Stimulated activated CD8-positive, alpha-beta memory T cell treated with anti-CD3 and anti-CD28 coated beads, Interleukin-15, amount 100 ng/mL, for 48 hours (primary cell): Measurements from ENCODE around the gene IRF7.

Source experiments
- DNase-seq, 2 donors: peaks; one replicate each; pipeline ENCODE4 v3.0.0-alpha.2; 2020; ENCODE audit warnings: low read depth in 2 of 2

The IRF7 gene

DNA sequence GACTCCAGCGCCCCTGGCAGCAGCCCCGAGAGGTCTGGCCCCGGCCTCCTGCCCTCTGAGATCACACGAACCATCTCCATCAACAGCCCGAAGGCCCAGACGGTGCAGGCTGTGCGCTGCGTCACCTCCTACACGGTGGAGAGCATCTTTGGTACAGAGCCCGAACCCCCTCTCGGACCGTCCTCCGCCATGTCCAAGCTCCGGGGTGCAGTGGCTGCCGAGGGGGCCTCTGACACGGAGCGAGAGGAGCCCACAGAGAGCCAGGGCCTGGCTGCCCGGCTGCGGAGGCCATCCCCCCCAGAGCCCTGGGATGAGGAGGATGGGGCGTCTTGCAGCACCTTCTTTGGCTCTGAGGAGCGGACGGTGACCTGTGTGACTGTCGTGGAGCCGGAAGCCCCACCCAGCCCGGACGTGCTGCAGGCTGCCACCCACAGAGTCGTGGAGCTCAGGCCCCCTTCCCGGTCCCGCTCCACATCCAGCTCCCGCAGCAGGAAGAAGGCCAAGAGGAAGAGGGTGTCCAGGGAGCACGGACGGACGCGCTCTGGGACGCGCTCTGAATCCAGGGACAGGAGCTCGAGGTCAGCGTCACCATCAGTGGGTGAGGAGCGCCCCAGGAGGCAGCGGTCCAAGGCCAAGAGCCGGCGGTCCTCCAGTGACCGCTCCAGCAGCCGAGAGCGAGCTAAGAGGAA, 7.6 kb downstream of the IRF7 start:
- DNase-seq = no peak

DNA sequence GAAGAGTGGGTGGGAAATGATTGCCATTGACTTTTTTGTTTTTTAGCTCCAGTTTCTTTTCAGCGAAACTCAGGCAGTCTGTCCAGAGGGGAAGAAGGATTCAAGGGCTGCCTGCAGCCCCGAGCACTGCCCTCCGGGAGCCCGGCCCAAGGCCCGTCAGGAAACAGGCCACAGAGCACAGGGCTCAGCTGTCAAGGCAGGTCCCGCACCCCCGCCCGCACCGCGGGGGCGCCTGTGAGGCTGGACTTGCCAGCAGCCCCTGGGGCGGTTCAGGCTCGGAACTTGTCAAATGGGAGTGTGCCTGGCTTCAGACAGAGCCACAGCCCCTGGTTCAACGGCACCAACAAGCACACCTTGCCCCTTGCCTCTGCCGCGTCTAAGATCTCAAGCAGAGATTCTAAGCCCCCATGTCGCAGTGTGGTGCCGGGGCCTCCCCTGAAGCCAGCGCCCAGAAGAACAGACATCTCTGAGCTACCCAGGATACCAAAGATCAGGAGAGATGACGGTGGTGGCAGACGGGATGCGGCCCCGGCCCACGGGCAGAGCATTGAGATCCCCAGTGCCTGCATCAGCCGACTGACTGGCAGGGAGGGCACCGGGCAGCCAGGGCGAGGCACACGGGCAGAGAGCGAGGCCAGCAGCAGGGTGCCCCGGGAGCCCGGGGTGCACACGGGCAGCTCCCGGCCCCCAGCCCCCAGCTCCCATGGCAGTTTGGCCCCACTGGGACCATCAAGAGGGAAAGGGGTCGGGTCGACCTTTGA, 8.6 kb downstream of the IRF7 start:
- DNase-seq = no peak

DNA sequence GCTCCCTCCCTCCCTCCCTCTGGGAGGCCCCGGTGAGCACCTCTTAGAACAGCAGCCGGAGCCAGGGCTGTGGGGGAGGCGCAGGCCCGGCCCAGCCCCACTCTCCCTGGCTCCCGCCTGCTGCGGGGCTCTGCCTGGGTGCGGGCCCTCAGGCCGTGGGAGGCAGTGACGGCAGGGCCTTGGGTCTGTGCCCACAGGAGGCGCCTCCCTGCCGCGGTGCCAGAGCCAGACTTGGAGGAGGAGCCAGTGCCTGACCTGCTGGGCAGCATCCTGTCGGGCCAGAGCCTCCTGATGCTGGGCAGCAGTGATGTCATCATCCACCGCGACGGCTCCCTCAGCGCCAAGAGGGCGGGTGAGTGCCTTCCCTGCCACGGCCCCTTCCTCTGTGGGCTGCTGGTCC, 9.5 kb downstream of the IRF7 start:
- DNase-seq = no peak

DNA sequence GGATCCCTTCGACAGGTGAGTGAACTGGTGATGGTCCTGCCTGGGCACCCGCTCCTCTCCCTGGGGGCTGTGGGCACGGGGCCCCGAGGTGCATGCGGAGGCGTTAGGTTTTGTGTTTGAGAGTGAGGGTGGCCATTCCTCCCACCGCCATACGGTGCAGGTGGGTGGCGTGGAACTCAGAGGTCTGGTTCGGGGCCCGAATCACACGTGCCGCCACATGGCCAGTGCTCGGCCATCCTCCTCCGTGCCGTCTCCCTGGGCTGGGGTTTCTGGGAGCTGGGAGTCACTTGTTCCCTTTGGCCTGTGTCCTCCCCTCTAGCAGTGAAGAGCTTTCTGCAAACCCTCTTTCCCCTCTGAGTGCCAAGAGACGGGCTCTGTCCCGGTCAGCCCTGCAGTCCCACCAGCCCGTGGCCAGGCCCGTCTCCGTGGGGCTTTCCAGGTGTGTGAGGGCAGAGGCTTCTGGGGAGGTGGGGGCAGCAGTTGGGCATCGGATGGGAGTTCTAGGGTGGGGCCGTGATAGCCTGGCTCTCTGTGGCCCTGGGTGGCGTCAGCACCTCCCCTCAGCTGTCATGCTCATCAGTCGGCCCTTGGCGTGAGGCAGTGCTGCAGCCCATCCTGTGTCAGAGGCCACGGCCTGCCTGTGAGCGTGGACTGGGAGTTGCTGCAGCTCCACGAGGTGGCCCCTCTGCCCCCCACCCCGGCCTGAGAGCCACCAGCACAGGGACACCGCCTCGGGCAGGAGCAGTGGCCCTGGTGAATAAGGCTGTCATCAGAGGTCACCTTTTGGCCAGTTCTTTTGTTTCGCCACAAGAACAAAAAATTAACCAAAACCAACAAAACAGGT, 10.2 kb downstream of the IRF7 start:
- no peak for DNase-seq

DNA sequence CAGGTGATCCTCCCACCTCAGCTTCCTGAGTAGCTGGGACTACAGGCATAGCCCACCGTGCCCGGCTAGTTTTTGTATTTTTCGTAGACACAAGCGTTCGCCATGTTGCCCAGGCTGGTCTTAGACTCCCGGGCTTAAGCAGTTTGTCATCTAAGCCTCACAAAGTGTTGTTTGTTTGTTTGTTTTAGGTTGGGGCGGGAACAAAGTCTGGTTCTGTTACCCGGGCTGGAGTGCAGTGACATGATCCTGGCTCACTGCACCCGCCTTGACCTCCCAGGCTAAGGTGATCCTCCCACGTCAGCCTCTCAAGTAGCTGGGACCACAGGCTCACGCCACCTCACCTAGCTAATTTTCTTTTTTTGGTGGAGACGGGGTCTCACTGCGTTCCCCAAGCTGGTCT, 12.6 kb downstream of the IRF7 start:
- DNase-seq = no peak

DNA sequence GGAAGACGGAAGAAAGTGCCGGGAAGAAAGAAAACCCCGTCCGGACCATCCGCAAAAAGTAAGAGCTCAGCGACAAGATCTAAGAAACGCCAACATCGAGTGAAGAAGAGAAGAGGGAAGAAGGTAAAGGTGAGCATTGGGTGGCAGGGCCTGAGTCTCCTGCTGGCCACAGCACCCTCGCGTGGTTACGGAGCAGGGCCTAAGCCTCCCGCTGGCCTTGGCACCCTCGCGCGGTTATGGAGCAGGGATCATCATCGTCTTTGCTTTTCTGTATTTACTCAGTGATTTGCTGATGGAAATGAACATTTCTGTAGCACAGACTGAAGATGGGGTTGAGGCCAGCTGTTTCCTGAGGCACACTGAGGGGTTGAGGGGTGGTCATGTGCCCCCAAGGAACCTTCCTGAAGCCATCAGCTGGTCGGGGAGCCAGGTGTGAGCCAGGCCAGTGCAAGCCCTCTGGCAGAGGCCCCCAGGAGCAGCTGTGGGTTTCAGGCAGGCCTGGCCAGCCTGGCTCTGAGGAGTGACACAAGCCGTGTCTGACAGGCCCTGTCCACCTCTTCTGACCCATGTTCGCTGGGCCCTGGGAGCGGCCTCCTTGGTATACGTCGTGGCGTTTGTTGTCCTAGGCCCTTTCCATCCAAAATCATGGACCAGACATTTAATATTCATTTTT, 14.0 kb downstream of the IRF7 start:
- no peak for DNase-seq

DNA sequence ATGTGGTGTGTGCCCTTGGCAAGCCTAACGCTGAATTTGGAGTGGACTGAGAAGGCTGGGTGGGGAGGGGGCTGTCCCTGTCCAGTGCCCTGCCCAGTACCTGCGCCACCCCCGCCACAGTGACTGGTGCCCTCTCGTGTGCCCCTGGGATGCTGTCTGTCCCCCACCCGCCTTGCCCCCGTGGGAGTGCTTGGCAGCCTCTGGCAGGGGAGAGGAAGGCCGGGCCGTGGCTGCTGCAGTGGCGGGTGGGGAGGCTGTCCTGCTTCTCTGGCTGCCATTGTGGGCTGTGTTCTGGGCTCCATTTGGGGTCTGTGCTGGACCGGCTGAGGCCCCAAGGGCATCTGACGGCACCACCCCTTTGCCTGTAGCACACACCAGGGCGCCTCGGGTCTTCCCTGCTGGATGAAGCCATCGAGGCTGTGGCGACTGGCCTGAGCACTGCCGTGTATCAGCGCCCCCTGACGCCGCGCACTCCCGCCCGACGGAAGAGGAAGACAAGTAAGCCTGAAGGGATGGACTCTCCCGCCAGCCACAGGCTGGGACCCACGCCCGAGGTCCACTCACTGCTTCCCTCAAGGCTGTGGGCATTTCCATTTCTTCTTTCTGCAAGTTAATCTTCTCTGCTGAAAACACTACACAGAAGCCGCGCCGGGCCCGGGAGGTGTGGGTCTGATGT, 17.6 kb downstream of the IRF7 start:
- no peak for DNase-seq

DNA sequence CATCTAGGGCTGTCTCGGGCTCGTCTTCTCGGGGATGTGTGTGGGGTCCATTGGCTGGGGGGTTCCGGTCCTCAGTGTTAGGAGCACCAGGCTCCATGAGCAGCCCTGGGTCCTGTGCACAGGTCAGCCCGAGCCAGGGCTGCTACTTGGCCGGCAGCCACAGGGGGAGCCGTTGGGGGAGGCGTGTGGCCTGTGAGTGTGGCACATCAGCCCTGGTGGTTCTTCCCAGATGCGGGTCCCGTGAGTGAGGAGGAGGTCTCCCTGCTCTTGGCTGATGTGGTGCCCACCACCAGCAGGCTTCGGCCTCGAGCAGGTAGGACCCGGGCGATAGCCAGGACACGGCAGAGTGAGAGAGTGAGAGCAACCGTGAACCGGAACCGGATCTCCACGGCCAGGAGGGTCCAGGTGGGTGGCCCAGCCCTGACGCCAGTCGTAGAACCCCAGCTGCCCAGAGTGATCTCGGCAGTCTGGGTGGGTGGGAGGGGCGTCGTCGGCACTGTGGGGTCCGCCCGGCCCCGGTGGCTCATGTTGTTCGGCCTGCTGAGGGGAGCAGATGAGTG, 18.5 kb downstream of the IRF7 start:
- no peak for DNase-seq

DNA sequence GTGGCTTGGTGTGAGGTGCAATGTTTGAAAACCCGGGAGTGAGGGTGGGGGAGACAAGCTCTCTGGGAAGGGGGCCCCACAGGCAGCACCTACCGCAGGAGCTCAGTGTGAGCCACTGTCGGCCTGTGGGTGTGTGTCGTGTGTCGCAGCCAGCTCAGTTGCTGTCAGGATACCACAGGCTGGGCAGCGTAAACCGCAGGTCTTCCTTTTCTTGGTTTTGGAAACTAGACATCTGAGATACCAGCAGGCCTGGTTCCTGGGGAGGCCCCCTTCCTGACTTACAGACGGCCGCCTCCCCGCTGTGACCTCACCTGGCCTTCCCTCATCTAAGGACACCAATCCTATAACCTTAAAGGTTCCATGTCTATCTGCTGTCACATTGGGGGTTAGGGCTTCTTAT, 19.4 kb downstream of the IRF7 start:
- peak in 1 of 2 donors; percentile 27 for DNase-seq

DNA sequence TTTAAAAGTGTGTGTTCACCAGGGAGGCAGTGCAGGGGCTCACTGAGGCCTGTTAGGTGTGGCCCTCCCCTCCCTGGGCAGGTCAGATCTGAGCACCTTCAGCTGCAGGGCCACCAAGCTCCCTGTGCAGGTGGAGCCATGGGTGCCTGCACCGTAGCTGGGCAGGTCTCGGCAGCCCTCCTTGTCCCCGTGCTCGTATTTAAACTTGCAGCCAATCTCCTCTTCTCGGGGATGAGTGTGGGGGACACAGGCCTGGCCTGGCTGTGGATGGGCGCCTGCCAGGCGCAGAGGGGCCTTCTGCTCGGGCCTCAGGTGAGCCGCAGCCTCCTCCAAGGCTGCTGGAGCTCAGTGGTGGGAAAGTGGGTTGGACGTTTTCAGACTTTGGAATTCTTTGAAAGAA, 20.4 kb downstream of the IRF7 start:
- DNase-seq = no peak

DNA sequence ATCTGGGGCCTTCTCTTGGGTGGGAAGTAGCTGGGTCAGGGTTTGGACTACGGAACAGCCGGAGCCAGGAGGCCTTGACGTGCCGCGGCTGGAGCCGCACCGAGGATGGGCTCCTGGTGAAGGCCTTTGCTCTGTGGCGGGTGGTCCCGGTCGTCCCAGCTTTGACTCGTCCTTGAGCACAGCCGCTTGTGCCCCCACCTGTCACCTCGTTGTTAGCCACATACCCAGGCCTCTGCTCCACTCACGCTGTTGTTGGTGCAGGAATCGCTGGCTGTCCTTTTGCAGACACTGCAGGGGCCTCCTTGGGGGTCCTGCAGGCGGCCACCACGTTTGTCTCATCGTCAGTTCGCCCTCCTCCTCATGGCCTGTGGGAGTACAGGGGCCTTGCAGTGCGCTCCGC, 22.4 kb downstream of the IRF7 start:
- no peak for DNase-seq

DNA sequence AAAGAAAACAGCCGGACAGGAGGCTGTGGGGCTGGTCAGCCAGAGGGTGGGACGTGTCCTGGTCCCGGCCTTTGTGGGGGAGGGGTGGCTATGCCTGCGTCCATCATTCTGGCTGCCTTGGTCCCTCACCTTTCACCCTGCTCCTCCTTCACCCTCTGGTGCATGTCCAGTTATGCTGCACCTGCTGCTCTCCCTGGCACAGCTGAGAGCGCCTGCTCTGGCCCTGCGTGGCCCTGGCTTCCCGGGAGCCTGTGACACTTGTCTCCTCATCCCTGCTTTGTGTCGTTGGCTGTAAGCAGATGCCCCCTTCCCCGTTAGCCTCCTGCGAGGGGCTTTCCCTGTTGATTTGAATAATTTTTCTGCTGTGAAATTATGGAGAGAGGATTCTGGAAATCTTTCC, 22.8 kb downstream of the IRF7 start:
- no peak for DNase-seq

DNA sequence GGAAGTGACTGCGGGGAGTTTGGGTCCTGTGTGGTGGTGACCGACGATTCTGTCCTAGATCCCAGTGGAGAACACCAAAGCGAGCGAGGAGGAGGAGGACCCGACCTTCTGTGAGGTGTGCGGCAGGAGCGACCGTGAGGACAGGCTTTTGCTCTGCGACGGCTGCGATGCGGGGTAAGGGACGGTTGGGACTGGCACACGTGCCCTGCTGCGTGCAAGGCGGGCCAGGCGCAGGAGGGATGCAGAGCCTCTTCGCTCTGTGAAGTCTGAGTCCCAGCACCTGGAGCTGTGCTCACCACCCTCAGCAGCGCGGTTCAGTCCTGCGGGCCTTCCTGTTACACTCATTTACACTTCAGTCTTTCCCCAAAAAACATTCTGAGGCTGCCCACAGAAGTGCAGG, 23.2 kb downstream of the IRF7 start:
- no peak for DNase-seq

DNA sequence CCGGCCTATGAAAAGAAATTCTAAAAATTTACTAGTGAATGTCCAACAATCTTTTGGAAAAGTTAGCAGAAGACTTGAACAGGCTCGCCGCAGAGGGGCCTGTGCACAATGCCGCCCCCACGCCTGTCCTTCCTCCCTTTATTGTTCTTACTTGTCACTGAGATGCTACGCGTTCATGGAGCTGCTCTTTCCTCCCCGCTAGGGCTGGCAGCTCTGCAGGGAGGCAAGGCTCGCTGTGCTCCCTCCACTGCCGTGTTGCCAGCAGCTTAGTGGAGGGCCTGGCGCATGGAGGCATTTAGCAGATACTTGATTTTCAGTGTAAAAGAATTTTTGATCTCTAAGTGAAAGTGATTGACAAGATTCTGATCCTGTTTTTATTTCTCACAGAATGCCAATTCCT, 24.8 kb downstream of the IRF7 start:
- DNase-seq = no peak

DNA sequence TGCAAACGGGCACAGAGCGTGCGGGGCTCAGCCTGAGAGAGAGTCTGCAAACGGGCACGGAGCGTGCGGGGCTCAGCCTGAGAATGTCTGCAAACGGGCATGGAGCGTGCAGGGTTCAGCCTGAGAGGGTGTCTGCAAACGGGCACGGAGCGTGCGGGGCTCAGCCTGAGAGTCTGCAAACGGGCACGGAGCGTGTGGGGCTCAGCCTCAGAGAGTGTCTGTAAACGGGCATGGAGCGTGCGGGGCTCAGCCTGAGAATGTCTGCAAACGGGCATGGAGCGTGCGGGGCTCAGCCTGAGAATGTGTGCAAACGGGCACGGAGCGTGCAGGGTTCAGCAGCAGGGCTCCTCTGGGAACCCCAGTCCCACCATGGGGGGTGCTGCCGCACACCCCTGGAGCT, 26.0 kb downstream of the IRF7 start:
- DNase-seq = no peak

DNA sequence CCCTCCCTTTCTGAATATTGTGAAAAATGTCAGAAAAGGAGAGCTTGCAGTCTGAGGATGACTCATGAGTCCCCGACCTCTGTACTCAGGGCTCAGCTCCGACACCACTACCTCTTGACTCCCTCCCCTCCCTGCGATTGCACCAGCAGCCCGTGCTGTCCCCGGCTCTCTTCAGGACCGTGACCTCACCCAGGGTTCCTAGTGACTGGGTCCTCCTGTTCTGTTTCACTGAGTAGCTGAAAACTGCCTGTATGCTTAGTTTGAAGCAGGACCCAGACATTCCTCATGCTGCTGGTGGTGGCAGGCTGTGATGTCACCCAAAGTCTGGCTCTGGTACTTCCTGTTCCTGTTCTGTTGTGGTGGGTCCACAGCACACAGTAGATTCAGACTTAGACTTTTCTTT, 27.8 kb downstream of the IRF7 start:
- DNase-seq = peak; percentile 58 to 67

DNA sequence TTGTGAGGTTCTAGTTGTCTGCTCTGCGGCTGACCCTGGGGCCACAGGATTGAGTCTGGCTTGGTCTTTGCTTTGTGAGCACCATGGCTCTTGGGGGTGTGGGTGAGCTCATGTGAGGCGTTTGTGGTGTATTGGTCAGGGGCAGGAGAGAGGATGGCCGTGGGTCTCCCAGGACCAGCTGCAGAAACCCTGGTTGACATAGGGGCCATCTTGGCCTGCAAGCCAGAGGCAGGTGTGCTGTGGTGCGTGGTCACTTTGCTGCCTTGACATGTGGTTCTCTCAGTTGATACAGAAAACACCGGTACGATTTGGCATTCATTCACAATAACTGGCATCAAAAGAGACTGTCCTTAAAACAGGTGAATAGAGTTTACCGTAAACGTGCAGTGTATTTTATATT, 28.2 kb downstream of the IRF7 start:
- no peak for DNase-seq

DNA sequence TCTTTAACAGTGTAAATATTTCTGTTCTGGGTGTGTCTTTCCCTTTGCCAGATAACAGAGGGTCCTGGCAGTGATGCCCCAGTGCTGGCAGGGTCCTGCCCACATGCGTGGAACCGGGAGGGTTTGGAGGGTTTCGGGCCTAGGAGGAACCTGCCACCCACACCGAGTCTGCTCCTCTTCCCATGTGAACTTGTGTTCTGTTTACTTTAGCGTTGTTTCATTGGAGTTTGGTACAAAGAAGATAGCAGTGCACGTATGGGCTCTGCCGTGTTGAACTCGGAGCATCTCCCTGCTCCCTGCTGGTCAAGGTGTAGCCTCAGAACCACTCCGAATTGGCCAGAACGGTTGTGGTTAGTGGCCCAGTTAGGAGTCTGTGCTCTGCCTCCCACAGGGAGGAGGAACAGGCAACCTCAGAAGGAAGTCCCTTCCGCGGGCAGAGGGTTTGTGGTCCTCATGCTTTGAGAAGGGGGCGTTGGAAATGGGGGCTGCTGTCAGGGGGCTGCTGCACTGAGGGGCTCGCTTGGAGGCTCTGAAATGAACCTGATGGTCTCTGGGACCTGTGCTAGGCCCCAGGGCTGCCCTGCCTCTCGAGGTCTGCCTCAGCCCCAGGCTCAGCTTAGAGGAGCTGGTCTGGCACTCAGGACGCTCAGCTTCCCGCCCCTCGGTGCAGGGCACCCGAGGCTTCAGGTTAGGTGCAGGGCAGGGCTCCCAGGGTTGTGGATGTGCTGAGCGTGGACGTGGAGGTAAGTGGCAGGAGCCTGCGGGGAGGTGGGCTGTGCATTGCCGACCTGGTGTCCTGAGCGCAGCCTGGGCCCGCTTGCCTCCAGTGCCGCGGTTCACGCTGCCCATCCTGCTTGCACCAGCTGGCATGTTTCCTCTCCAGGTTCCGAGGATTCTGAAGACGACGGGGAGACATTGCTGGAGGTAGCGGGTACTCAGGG, 29.1 kb downstream of the IRF7 start:
- no peak for DNase-seq

DNA sequence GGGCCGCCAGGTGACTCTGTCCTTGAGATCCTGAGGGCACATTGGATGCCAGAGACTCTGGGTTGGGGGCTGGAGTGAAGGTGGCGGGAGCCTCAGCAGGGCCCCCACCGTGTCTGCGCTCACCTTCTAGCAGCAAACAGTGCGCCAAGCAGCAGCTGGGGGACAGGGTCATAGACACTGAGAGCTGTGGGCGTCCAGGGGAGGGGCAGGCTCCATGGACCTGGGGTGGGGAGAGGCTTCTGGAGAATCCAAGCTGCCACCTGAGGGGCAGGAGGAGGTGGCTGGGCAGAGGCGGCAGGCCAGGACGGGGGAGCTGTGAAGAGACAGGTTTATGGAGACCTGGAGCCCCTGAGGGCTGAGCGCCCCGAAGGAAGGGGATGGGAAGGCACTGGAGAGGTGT, 31.5 kb downstream of the IRF7 start:
- DNase-seq = no peak

DNA sequence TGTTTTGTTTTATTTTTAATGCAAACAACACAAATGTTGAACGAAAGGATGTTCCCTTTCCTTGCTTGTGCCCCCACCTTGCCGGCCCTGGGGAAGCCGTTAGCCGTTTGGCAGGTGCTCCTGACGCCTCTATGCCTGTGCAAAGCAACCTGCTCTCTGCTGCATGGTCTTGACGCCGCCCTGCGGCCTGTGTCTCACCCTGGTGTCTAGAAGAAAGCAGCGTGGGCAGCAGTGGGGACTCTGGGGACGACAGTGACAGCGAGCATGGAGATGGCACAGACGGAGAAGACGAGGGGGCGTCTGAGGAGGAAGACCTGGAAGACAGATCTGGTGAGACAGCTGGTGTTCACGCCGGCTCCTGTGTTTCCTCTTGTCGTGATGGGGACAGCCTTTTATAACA, 34.0 kb downstream of the IRF7 start:
- DNase-seq = no peak
